H9 (cell line): Measurements from ENCODE around the gene KLK2. TPM values are rescaled to one million over a fixed set of nuclear protein-coding genes. Genes with fewer than 3 reads are reported as not detected.

Experiments used
- DNase-seq: peaks from one replicate; pipeline ENCODE4 v3.0.0-alpha.2; 2017
- H2AFZ ChIP-seq: one replicate; pipeline ENCODE4 v1.6.1; 2013; ENCODE audit warnings: mild to moderate bottlenecking, low read length, control low read depth, moderate library complexity
- H2AK5ac ChIP-seq: 2 replicates; pipeline ENCODE4 v1.6.1; 2013; ENCODE audit warnings: low read length, control low read depth, mixed read lengths; ENCODE audit not compliant: insufficient read length
- H2BK120ac ChIP-seq: one replicate; pipeline ENCODE4 v1.6.1; 2013; ENCODE audit warnings: low read depth, mild to moderate bottlenecking, low read length, control low read depth, inconsistent platforms; ENCODE audit not compliant: poor library complexity, severe bottlenecking
- H2BK12ac ChIP-seq: 2 replicates; pipeline ENCODE4 v1.6.1; 2013; ENCODE audit warnings: low read length, control low read depth, mixed read lengths, low read depth; ENCODE audit not compliant: insufficient read length
- H2BK15ac ChIP-seq: 2 replicates; pipeline ENCODE4 v1.6.1; 2013; ENCODE audit warnings: low read depth, low read length, control low read depth
- H2BK20ac ChIP-seq: one replicate; pipeline ENCODE4 v1.6.1; 2013; ENCODE audit warnings: low read depth, mild to moderate bottlenecking, low read length, control low read depth, inconsistent platforms; ENCODE audit not compliant: poor library complexity, severe bottlenecking
- H2BK5ac ChIP-seq: 2 replicates; pipeline ENCODE4 v1.6.1; 2013; ENCODE audit warnings: low read length, control low read depth, mixed read lengths; ENCODE audit not compliant: insufficient read length
- H3K14ac ChIP-seq: 2 replicates; pipeline ENCODE4 v1.6.1; 2013; ENCODE audit warnings: low read length, control low read depth; ENCODE audit not compliant: insufficient read depth
- H3K18ac ChIP-seq: 2 replicates; pipeline ENCODE4 v1.6.1; 2013; ENCODE audit warnings: low read depth, mild to moderate bottlenecking, mixed read lengths, low read length, control low read depth; ENCODE audit not compliant: insufficient read length
- H3K23ac ChIP-seq: 2 replicates; pipeline ENCODE4 v1.6.1; 2013; ENCODE audit warnings: low read length, control low read depth, mixed read lengths, low read depth; ENCODE audit not compliant: insufficient read length
- H3K23me2 ChIP-seq: 2 replicates; pipeline ENCODE4 v1.6.1; 2013; ENCODE audit warnings: low read depth, mild to moderate bottlenecking, mixed read lengths, low read length, control low read depth; ENCODE audit not compliant: insufficient read length, poor library complexity, severe bottlenecking
- H3K27ac ChIP-seq: 2 replicates; pipeline ENCODE4 v1.5.1; 2013; ENCODE audit warnings: low read length, control low read depth, mixed read lengths, low read depth; ENCODE audit not compliant: insufficient read length
- H3K27me3 ChIP-seq: 2 replicates; pipeline ENCODE4 v1.6.1; 2013; ENCODE audit warnings: low read length, control low read depth, inconsistent platforms; ENCODE audit not compliant: insufficient read depth
- H3K4ac ChIP-seq: 2 replicates; pipeline ENCODE4 v1.6.1; 2013; ENCODE audit warnings: low read depth, mild to moderate bottlenecking, control low read depth, inconsistent platforms, low read length, moderate library complexity
- H3K4me1 ChIP-seq: 2 replicates; pipeline ENCODE4 v1.6.1; 2013; ENCODE audit warnings: low read length, control low read depth, inconsistent platforms; ENCODE audit not compliant: insufficient read depth
- H3K4me2 ChIP-seq: 2 replicates; pipeline ENCODE4 v1.6.1; 2013; ENCODE audit warnings: low read length, control low read depth, mixed read lengths; ENCODE audit not compliant: insufficient read length, insufficient read depth
- H3K56ac ChIP-seq: 2 replicates; pipeline ENCODE4 v1.6.1; 2013; ENCODE audit warnings: low read depth, mild to moderate bottlenecking, mixed read lengths, low read length, control low read depth; ENCODE audit not compliant: insufficient read length
- H3K79me1 ChIP-seq: 2 replicates; pipeline ENCODE4 v1.6.1; 2013; ENCODE audit warnings: low read depth, mild to moderate bottlenecking, moderate library complexity, low read length, control low read depth, inconsistent platforms; ENCODE audit not compliant: insufficient read depth, poor library complexity, severe bottlenecking
- H3K79me2 ChIP-seq: 2 replicates; pipeline ENCODE4 v1.6.1; 2013; ENCODE audit warnings: low read length, control low read depth, inconsistent platforms; ENCODE audit not compliant: insufficient read depth
- H3K9ac ChIP-seq: 2 replicates; pipeline ENCODE4 v1.6.1; 2013; ENCODE audit warnings: low read length, control low read depth, mixed read lengths; ENCODE audit not compliant: insufficient read length; ENCODE audit errors: extremely low read depth
- H3K9me3 ChIP-seq: one replicate; pipeline ENCODE4 v1.6.1; 2013; ENCODE audit warnings: low read depth, low read length, inconsistent platforms; ENCODE audit not compliant: control insufficient read depth
- H3T11ph ChIP-seq: one replicate; pipeline ENCODE4 v1.6.1; 2013; ENCODE audit warnings: mild to moderate bottlenecking, low read length, control low read depth, inconsistent platforms
- H4K20me1 ChIP-seq: one replicate; pipeline ENCODE4 v1.6.1; 2013; ENCODE audit not compliant: control insufficient read depth, insufficient read length, insufficient read depth
- H4K5ac ChIP-seq: 2 replicates; pipeline ENCODE4 v1.6.1; 2013; ENCODE audit warnings: low read depth, mild to moderate bottlenecking, mixed read lengths, low read length, control low read depth; ENCODE audit not compliant: insufficient read length
- H4K8ac ChIP-seq: replicated peaks from 2 replicates; pipeline ENCODE4 v1.6.1; 2013; ENCODE audit warnings: low read length, control low read depth, mixed read lengths, low read depth; ENCODE audit not compliant: insufficient read length
- H4K91ac ChIP-seq: 2 replicates; pipeline ENCODE4 v1.6.1; 2013; ENCODE audit warnings: low read depth, mild to moderate bottlenecking, moderate library complexity, mixed read lengths, low read length, control low read depth; ENCODE audit not compliant: insufficient read length
- H3K27ac Mint-ChIP-seq, 3 experiments: 2 replicates in 2 of 3; 3 replicates in 1 of 3; pipeline ENCODE4 v1.8.0; 2020 to 2021; ENCODE audit warnings: mixed read lengths in 3 of 3, mild to moderate bottlenecking in 1 of 3, moderate library complexity in 1 of 3
- H3K27me3 Mint-ChIP-seq: 2 replicates; pipeline ENCODE4 v1.8.0; 2021; ENCODE audit warnings: low read depth, mild to moderate bottlenecking, moderate library complexity, mixed read lengths
- H3K36me3 Mint-ChIP-seq, 3 experiments: 2 replicates in 2 of 3; 3 replicates in 1 of 3; pipeline ENCODE4 v1.8.0; 2020 to 2021; ENCODE audit warnings: low read depth in 3 of 3, mixed read lengths in 3 of 3; ENCODE audit not compliant: insufficient read depth in 1 of 3
- H3K4me1 Mint-ChIP-seq, 2 experiments: 2 replicates each; pipeline ENCODE4 v1.8.0; 2020; ENCODE audit warnings: mixed read lengths in 2 of 2
- H3K4me3 Mint-ChIP-seq, 2 experiments: 2 replicates in 1 of 2; 3 replicates in 1 of 2; pipeline ENCODE4 v1.8.0; 2020 to 2021; ENCODE audit warnings: mild to moderate bottlenecking in 2 of 2, mixed read lengths in 2 of 2, moderate library complexity in 1 of 2
- H3K9me3 Mint-ChIP-seq, 2 experiments: 2 replicates in 1 of 2; 3 replicates in 1 of 2; pipeline ENCODE4 v1.8.0; 2020; ENCODE audit warnings: mild to moderate bottlenecking in 2 of 2, mixed read lengths in 2 of 2, moderate library complexity in 1 of 2
- CTCF ChIP-seq: fragments of 200-600 bp; sonication (generic); conservative IDR thresholded peaks from 3 replicates; pipeline ENCODE4 v1.8.0; 2021; ENCODE audit warnings: antibody characterized with exemption, mild to moderate bottlenecking
- WGBS: extraction: QIAGEN DNeasy Blood & Tissue Kit; methylation state at CpG from one replicate; pipeline ENCODE4 v1.1.7; 2013; ENCODE audit warnings: missing lambda C conversion rate, low lambda C conversion rate, mixed read lengths; ENCODE audit not compliant: insufficient read length; ENCODE audit errors: extremely low coverage; 5-methylcytosine and 5-hydroxymethylcytosine counted together
- total RNA-seq: library from RNA; stranded (reverse); gene quantifications from 2 replicates; pipeline ENCODE4 v1.2.1, GENCODE V29; 2021

Gene KLK2
- total RNA-seq, 1 experiment from 2014 or later, result not detected

GRCh38 chr19:50909240-50910070, 36.2 kb downstream of the KLK2 start:
- Mint-ChIP-seq H3K9me3 (no peaks in the 10 kb centered on the region; a peak in 1 of 5 replicates), H3K4me3 (peak overlapping the region; percentile 63 to 82), H3K4me1 (peaks cover 18 to 26% of the 10 kb centered on the region in 2 experiments), H3K36me3 (no peaks in the 10 kb centered on the region), H3K27me3 (peaks cover 46% of the 10 kb centered on the region), H3K27ac (peak overlapping the region; percentile 60 to 97 (median 92); a peak in 2 of 7 replicates)
- H3K14ac ChIP-seq, result peak overlapping the region; percentile 6; the same call in 1 of the 2 replicates
- DNase-seq, result peak; percentile 100
- H4K5ac ChIP-seq, result no peak overlapping the region
- no peak overlapping the region for H2AK5ac ChIP-seq
- H2BK20ac ChIP-seq, result no peak overlapping the region
- no peak overlapping the region for H2BK120ac ChIP-seq
- H2BK5ac ChIP-seq, result no peak overlapping the region
- no peak overlapping the region for H3K9ac ChIP-seq
- no peak overlapping the region for H3K56ac ChIP-seq
- H3K9me3 ChIP-seq, result no peaks in the 10 kb centered on the region
- no peak overlapping the region for H4K91ac ChIP-seq
- H3K27me3 ChIP-seq, result peaks cover 28% of the 10 kb centered on the region; the same call in 1 of the 2 replicates
- H3K4me2 ChIP-seq, result peak overlapping the region; percentile 57
- TF ChIP-seq CTCF, result no peak
- H3K79me2 ChIP-seq, result no peaks in the 10 kb centered on the region
- H3K23ac ChIP-seq, result no peak overlapping the region
- H3K4ac ChIP-seq, result no peak overlapping the region
- H2BK12ac ChIP-seq, result no peak overlapping the region
- H3K4me1 ChIP-seq, result no peaks in the 10 kb centered on the region
- peaks cover 7% of the 10 kb centered on the region for H3K23me2 ChIP-seq
- H3K27ac ChIP-seq, result no peak overlapping the region
- no peak overlapping the region for H4K8ac ChIP-seq
- no peaks in the 10 kb centered on the region for H3K79me1 ChIP-seq
- no peak overlapping the region for H3T11ph ChIP-seq
- no peak overlapping the region for H2BK15ac ChIP-seq
- WGBS, result no CpG with 5 or more reads among the region's 36 CpGs
- peak overlapping the region; percentile 3 for H3K18ac ChIP-seq
- H4K20me1 ChIP-seq, result no peaks in the 10 kb centered on the region
- H2AFZ ChIP-seq, result no peak overlapping the region
